HL-60 (cell line): ENCODE measurements around the gene MTTP.

Experiments
- GABPA ChIP-seq: IDR thresholded peaks from 2 replicates; pipeline ENCODE4 v1.6.1; 2012; ENCODE audit warnings: low read depth
- POLR2AphosphoS5 ChIP-seq: IDR thresholded peaks from 2 replicates; pipeline ENCODE4 v1.6.1; 2012; ENCODE audit warnings: low read depth
- TF ChIP-seq, protein P1 (sequence below): IDR thresholded peaks from one replicate; pipeline ENCODE4 v1.5.1; 2011; ENCODE audit warnings: low read length, control low read depth, inconsistent platforms; ENCODE audit not compliant: insufficient read depth

DNA sequence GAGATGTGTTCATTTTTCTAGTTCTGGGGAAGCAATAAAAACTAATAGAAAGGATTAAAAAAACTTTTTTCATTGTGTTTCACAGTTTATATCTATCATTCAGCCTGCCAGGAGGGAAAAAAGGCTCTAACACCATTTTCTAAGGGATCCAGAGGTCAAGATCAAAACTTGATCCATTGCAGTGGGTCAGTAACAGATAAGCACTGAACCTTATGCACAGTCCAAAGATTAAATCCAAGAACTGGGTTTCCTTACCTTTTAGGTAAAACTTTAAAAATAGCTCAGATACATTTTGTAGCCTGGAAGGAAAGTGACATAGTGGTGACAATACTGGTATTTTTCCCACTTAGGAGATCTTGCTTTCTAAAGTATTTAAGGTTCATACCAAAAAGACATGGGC is 12.7 kb downstream of the MTTP start:
- TF ChIP-seq, protein P1, sequence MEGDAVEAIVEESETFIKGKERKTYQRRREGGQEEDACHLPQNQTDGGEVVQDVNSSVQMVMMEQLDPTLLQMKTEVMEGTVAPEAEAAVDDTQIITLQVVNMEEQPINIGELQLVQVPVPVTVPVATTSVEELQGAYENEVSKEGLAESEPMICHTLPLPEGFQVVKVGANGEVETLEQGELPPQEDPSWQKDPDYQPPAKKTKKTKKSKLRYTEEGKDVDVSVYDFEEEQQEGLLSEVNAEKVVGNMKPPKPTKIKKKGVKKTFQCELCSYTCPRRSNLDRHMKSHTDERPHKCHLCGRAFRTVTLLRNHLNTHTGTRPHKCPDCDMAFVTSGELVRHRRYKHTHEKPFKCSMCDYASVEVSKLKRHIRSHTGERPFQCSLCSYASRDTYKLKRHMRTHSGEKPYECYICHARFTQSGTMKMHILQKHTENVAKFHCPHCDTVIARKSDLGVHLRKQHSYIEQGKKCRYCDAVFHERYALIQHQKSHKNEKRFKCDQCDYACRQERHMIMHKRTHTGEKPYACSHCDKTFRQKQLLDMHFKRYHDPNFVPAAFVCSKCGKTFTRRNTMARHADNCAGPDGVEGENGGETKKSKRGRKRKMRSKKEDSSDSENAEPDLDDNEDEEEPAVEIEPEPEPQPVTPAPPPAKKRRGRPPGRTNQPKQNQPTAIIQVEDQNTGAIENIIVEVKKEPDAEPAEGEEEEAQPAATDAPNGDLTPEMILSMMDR, result no peak
- TF ChIP-seq GABPA, result no peak
- TF ChIP-seq POLR2AphosphoS5, result no peak
